Right lobe of liver (tissue), 6 donors: Measurements from ENCODE around the gene KCNK13. TPM values are rescaled to one million over a fixed set of nuclear protein-coding genes. Genes with fewer than 3 reads are reported as not detected.
"Not testable (repeated sequence)": the region's sequence is repeated elsewhere in the genome, so short reads cannot be mapped to it uniquely, and the experiment has no call there.

Experiments
- ATAC-seq, 4 donors: fragments of 200-7000 bp; cut with Tn5 transposase; one replicate each; pipeline ENCODE4 v1.9.1; 2020; ENCODE audit warnings: mild to moderate bottlenecking in 4 of 4, moderate library complexity in 4 of 4
- DNase-seq, 3 donors: peaks; one replicate each; pipeline ENCODE4 v3.0.0-alpha.2; 2020
- H3K27ac ChIP-seq, 3 donors: fragments of 200-600 bp; one replicate each; pipeline ENCODE4 v1.8.0; 2022
- H3K27me3 ChIP-seq, 2 donors: fragments of 200-600 bp; one replicate each; pipeline ENCODE4 v1.8.0; 2022
- H3K36me3 ChIP-seq, 4 donors: fragments of 200-600 bp; sonication (generic) in 1 of 4; one replicate each; pipeline versions ENCODE4 v1.5.1 to v1.8.0; 2017 to 2022; ENCODE audit warnings: control low read depth in 1 of 4
- H3K4me1 ChIP-seq, 4 donors: fragments of 200-600 bp; sonication (generic) in 1 of 4; one replicate each; pipeline versions ENCODE4 v1.5.1 to v1.8.0; 2017 to 2022; ENCODE audit warnings: control low read depth in 1 of 4
- H3K4me3 ChIP-seq, 3 donors: fragments of 200-600 bp; one replicate each; pipeline ENCODE4 v1.8.0; 2022
- H3K9me3 ChIP-seq, 4 donors: fragments of 200-600 bp; sonication (generic) in 1 of 4; one replicate each; pipeline versions ENCODE4 v1.5.1 to v1.8.0; 2017 to 2022; ENCODE audit warnings: control low read depth in 1 of 4
- CTCF ChIP-seq, 4 donors: fragments of 200-600 bp in 3 of 4; fragments of 450-650 bp in 1 of 4; IDR thresholded peaks; one replicate each; pipeline versions ENCODE4 v1.5.1 to v1.8.0; 2016 to 2022; ENCODE audit warnings: antibody characterized with exemption in 4 of 4, mild to moderate bottlenecking in 2 of 4
- POLR2A ChIP-seq: fragments of 450-650 bp; IDR thresholded peaks from one replicate; pipeline ENCODE4 v1.6.1; 2017; ENCODE audit warnings: antibody characterized with exemption, mild to moderate bottlenecking
- WGBS: methylation state at CpG from one replicate; pipeline ENCODE4 v1.1.6; 2018; ENCODE audit warnings: low coverage, low lambda C conversion rate; ENCODE audit not compliant: insufficient coverage; ENCODE audit errors: missing lambda C conversion rate; 5-methylcytosine and 5-hydroxymethylcytosine counted together
- intact Hi-C, 2 donors: fragments of 100-400 bp; cut with DNase I; formaldehyde crosslinking; loops; one replicate each; pipeline versions ENCODE4 v1.11.2 to v1.14.1; 2022
- total RNA-seq, 6 experiments: library from RNA; depleted of rRNA in 2 of 6; stranded (reverse); fragments of >200 nt in 2 of 6; fragmentation: NEBNext Ultra II Directional in 3 of 6; extraction: Animal tissue kit (Norgen Biotek cat#: 25700) in 3 of 6; gene quantifications; one replicate each; pipeline versions ENCODE4 v1.1.0 to v1.2.4, GENCODE V29; 2016 to 2023
- donor health status: DM: no; HTN: yes; CAD: no.
- donor health status: DM: no; HTN: no; CAD: no.
- donor health status: DM: no; HTN: no; CAD: no.
- donor health status: DM: no; HTN: yes; CAD: no.
- donor health status: DM: no; HTN: yes; CAD: no.

The KCNK13 gene
- total RNA-seq, 6 experiments from 2014 or later = 0.30 to 1.2 (median 0.36) TPM

GRCh38 chr14:90024910-90025309 lies 36.9 kb upstream of the KCNK13 start:
- Histone ChIP-seq H3K27me3 (no peaks in the 10 kb centered on the region), H3K27ac (no peak overlapping the region), H3K4me3 (no peak overlapping the region), H3K4me1 (no peaks in the 10 kb centered on the region), H3K36me3 (no peaks in the 10 kb centered on the region), H3K9me3 (no peaks in the 10 kb centered on the region)
- no peak for TF ChIP-seq CTCF (IDR thresholded peaks at IDR 0.05)
- TF ChIP-seq POLR2A = no peak
- DNase-seq (no peak), ATAC-seq (no peak)
- intact Hi-C loops = no loop called here
- WGBS = 91% methylated on average over 3 of the region's 3 CpGs

GRCh38 chr14:90026608-90027007 lies 35.2 kb upstream of the KCNK13 start:
- DNase-seq, H3K4me1 ChIP-seq, intact Hi-C loops, H3K4me3 ChIP-seq, ATAC-seq, H3K27me3 ChIP-seq, H3K36me3 ChIP-seq, H3K9me3 ChIP-seq, H3K27ac ChIP-seq: not testable (repeated sequence)
- WGBS = 90% methylated on average over 3 of the region's 4 CpGs

GRCh38 chr14:90027842-90028241 lies 34.0 kb upstream of the KCNK13 start:
- intact Hi-C loops = no loop called here
- H3K4me3 ChIP-seq = no peak overlapping the region
- ATAC-seq (no peak), DNase-seq (no peak)
- 50% methylated on average over 1 of the region's 1 CpG for WGBS
- no peaks in the 10 kb centered on the region for H3K4me1 ChIP-seq
- H3K27me3 ChIP-seq = no peaks in the 10 kb centered on the region
- peaks cover 0 to 3% (median 0%) of the 10 kb centered on the region in 4 donors for H3K36me3 ChIP-seq
- TF ChIP-seq POLR2A (no peak), CTCF (IDR thresholded peaks at IDR 0.05) (no peak)
- no peak overlapping the region for H3K27ac ChIP-seq
- no peaks in the 10 kb centered on the region for H3K9me3 ChIP-seq

GRCh38 chr14:90034156-90034555 lies 27.6 kb upstream of the KCNK13 start:
- intact Hi-C loops = no loop called here
- no peak for ATAC-seq
- H3K27ac ChIP-seq = no peak overlapping the region

More at GRCh38 chr14:90034156-90034555, 27.6 kb upstream of the KCNK13 start:
- no peak overlapping the region for H3K4me3 ChIP-seq
- peaks cover 0 to 7% (median 0%) of the 10 kb centered on the region in 4 donors for H3K36me3 ChIP-seq
- TF ChIP-seq CTCF (IDR thresholded peaks at IDR 0.05) (no peak), POLR2A (no peak)
- no peaks in the 10 kb centered on the region for H3K27me3 ChIP-seq
- 83% methylated on average over 2 of the region's 2 CpGs for WGBS
- no peak for DNase-seq
- H3K4me1 ChIP-seq = no peaks in the 10 kb centered on the region
- no peaks in the 10 kb centered on the region for H3K9me3 ChIP-seq
